WERI-Rb-1 (cell line): ENCODE data around the gene ADAMTS2.

Experiments used
- DNase-seq: peaks from one replicate; pipeline ENCODE4 v3.0.0-alpha.2; 2020
- H3K27ac ChIP-seq: fragments of 250-450 bp; sonication (Bioruptor Pico); 2 replicates; pipeline ENCODE4 v1.5.1; 2020; ENCODE audit warnings: mild to moderate bottlenecking, moderate library complexity
- H3K27me3 ChIP-seq: fragments of 250-450 bp; sonication (Bioruptor Pico); 2 replicates; pipeline ENCODE4 v1.5.1; 2021; ENCODE audit warnings: mild to moderate bottlenecking, low read depth, moderate library complexity; ENCODE audit not compliant: insufficient read depth, severe bottlenecking
- H3K36me3 ChIP-seq: fragments of 250-450 bp; sonication (Bioruptor Pico); 2 replicates; pipeline ENCODE4 v1.5.1; 2020; ENCODE audit warnings: mild to moderate bottlenecking, moderate library complexity
- H3K4me3 ChIP-seq: 2 replicates; pipeline ENCODE4 v1.5.1; 2011; ENCODE audit warnings: low read depth, mild to moderate bottlenecking, control low read depth, low read length
- H3K9me3 ChIP-seq: fragments of 250-450 bp; sonication (Bioruptor Pico); 2 replicates; pipeline ENCODE4 v1.5.1; 2021; ENCODE audit warnings: mild to moderate bottlenecking, moderate library complexity; ENCODE audit not compliant: severe bottlenecking
- TF ChIP-seq, protein P1 (sequence below): IDR thresholded peaks from 2 replicates; pipeline ENCODE4 v1.5.1; 2011; ENCODE audit warnings: low read depth, mild to moderate bottlenecking, control low read depth, inconsistent platforms, low read length

ADAMTS2 gene

DNA sequence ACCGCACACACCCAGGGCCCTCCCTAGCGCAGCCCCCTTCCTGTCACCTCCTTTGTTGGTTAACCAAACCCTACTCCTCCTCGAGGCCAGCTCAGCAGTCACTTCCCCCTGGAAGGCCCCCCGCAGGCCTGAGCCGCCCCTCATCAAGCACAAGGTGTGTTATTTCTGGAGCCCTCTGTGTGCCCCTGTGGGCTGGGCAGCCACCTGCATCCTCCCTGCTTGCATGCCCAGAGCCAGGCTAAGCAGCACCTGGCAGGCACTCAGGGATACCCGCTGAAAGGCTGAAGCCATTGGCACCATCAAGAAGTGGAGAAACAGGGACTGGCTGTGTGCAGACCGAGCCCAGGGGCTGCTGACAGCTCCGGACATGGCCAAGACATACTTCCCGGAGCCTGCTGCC is 163.3 kb downstream of the ADAMTS2 start:
- H3K36me3 ChIP-seq: no peaks in the 10 kb centered on the region
- no peaks in the 10 kb centered on the region for H3K9me3 ChIP-seq
- TF ChIP-seq, protein P1, sequence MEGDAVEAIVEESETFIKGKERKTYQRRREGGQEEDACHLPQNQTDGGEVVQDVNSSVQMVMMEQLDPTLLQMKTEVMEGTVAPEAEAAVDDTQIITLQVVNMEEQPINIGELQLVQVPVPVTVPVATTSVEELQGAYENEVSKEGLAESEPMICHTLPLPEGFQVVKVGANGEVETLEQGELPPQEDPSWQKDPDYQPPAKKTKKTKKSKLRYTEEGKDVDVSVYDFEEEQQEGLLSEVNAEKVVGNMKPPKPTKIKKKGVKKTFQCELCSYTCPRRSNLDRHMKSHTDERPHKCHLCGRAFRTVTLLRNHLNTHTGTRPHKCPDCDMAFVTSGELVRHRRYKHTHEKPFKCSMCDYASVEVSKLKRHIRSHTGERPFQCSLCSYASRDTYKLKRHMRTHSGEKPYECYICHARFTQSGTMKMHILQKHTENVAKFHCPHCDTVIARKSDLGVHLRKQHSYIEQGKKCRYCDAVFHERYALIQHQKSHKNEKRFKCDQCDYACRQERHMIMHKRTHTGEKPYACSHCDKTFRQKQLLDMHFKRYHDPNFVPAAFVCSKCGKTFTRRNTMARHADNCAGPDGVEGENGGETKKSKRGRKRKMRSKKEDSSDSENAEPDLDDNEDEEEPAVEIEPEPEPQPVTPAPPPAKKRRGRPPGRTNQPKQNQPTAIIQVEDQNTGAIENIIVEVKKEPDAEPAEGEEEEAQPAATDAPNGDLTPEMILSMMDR: no peak
- H3K4me3 ChIP-seq: no peak overlapping the region
- no peak for DNase-seq
- H3K27ac ChIP-seq: no peak overlapping the region
- no peaks in the 10 kb centered on the region for H3K27me3 ChIP-seq

- H3K9me3 ChIP-seq: no peaks in the 10 kb centered on the region
- TF ChIP-seq, protein P1: no peak
- no peak for DNase-seq
- H3K36me3 ChIP-seq: no peaks in the 10 kb centered on the region
- no peak overlapping the region for H3K4me3 ChIP-seq
- H3K27me3 ChIP-seq: no peaks in the 10 kb centered on the region
- H3K27ac ChIP-seq: no peak overlapping the region
These were observed 164.2 kb downstream of the ADAMTS2 start for GRCh38 chr5:179180921-179181645.

- Histone ChIP-seq H3K36me3 (no peaks in the 10 kb centered on the region), H3K27me3 (no peaks in the 10 kb centered on the region), H3K9me3 (no peaks in the 10 kb centered on the region), H3K27ac (no peak overlapping the region), H3K4me3 (no peak overlapping the region)
- DNase-seq: no peak
- TF ChIP-seq, protein P1: no peak
These were observed 165.1 kb downstream of the ADAMTS2 start for GRCh38 chr5:179180061-179180610.

DNA sequence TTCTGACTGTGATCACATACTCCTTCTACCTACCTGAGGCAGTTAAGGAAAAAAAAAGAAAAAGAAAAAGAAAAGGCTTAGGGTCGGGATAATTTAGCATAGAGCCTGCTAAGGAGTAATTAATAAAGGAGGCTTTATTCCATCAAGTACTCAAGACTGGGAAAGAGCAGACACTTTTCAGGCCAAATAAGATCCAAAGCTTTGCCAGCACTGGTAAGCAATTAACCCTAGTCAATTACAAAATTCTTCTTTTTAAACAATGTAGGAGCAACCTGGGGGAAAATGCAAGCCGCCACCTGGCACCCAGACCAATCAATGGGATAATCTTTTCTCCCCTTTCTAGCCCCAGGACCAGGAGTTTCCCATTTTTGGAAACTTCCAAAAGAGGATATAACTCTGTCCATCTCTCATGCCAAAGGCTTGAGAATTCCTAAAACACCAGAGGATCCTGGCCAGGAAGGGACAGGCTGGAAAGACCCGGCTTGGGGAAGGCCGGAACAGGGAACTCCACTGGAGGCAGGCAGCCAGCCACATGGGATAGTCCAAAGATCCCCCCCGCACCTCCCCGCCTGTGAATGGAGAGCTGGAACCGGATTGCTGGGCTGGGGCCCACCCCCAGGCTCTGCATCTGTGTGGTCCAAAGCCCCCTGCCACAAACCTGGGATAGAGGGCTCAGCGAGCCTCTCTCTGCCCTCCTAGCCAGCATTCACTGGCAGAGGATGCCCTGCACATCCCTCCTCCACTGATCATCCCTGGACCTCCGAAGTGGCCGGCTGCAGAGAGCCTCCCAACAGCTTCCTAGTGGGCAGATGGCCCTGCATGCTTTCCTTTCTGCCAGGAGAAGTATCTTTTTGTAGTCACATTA is 167.3 kb downstream of the ADAMTS2 start:
- TF ChIP-seq, protein P1: no peak
- no peaks in the 10 kb centered on the region for H3K27me3 ChIP-seq
- H3K9me3 ChIP-seq: no peaks in the 10 kb centered on the region

DNA sequence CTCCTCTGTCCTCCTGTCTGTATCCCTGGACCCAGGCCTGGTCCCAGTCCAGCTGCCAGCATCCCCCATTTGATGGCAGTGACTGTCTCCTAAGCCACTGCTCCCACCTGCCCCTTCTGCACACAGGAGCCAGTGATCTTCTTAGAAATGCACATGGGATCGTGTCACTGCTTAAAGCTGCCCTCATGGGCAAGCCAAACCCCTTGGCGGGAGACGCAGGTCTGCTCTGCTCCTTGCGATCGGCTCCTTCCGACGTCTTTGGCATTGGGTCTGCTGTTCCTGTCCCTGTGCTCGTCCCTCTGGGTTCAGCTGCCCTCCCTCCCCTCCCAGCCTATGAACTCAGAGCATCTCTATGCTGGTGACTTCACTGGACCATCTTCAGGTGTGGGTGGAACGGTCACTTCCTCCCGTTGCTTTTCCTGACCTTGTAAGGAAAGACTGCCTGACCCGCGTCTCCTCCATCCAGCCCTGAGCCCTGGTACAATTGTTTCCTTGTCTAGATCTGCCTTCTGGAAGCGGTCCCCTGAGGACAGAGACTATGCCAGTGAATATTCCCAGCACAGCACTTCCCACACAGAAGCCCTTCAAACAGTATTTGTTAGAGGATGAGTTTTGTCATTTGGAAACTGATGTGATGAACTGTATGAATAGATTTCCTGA is 168.6 kb downstream of the ADAMTS2 start:
- no peak overlapping the region for H3K4me3 ChIP-seq
- no peak overlapping the region for H3K27ac ChIP-seq
- TF ChIP-seq, protein P1: no peak
- no peak for DNase-seq
- no peaks in the 10 kb centered on the region for H3K36me3 ChIP-seq
- no peaks in the 10 kb centered on the region for H3K27me3 ChIP-seq
- no peaks in the 10 kb centered on the region for H3K9me3 ChIP-seq

More for the DNA sequence above, 167.3 kb downstream of the ADAMTS2 start:
- Histone ChIP-seq H3K27ac (no peak overlapping the region), H3K4me3 (no peak overlapping the region), H3K36me3 (no peaks in the 10 kb centered on the region)
- DNase-seq: no peak
